Daoy (cell line): Measurements from ENCODE around the gene ADGRF4. TPM values are rescaled to one million over a fixed set of nuclear protein-coding genes. Genes with fewer than 3 reads are reported as not detected.
"Not testable (repeated sequence)": the region's sequence is repeated elsewhere in the genome, so short reads cannot be mapped to it uniquely, and the experiment has no call there.

ENCODE experiments used
- DNase-seq: peaks from one replicate; pipeline ENCODE4 v3.0.0-alpha.2; 2015; ENCODE audit warnings: low read depth
- total RNA-seq: library from RNA; depleted of rRNA; stranded (reverse); fragments of >200 nt; shearing (Covaris generic); gene quantifications from 2 replicates; pipeline ENCODE4 v1.2.3, GENCODE V29; 2014; rRNA removed

The ADGRF4 gene
- total RNA-seq, 1 experiment from 2014 or later, result 2.7 TPM

DNA sequence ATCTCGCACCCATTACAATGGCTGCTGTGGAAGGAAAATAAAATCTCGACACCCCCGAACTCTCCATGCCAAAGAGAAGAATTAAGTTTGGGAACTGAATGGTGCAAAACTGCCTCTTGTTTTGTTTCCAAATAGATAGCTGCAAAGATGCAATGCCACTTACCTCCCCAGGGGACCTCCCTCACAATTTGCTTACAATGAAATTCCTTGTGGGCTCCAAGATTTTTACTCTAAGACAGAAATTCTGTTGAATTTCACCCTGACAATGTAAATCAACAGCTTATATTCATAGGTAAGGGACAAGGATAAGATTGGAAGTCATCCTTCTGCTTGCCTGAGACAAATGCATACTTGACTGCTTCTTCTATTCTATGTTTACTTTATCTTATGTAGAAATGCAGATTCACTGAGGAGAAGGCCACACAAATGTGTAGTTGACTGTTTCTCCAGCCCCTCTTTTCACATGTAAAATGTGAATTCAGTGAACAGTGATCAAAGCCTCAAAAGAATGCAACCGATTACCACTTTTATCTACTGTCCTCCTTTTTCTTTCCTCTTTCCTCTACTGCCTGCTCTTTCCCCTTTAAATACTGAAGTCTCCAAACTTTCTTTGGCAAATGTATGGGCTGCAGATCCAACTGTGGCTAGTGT is 36.6 kb downstream of the ADGRF4 start:
- DNase-seq, result no peak

DNA sequence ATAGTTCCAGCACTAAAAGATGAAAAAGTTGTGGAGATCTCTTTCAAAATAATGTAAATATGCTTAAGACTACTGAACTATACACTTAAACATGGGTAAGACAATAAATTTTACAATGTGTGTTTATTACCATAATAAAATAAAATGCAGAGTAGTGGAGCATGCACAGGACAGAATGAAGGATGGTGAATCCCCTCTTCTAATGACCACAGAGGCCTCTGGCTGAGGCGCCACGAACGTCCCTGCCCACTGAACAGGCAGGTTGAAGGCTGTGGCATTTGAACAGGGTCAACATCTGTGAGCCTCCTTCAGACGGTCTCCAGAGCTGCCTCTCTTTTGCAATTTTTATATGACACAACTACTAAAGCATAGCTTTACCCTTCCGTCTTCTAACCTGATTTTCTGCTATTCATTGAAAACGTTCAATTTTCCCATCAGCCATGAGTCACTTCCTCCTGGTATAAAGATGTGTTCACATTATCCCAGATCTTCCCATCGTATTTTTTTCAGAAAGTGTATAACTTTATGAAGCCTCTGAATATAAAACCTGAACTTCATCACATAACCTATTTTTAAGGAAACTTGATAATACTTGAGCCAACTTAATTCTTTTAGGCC is 37.8 kb downstream of the ADGRF4 start:
- no peak for DNase-seq

DNA sequence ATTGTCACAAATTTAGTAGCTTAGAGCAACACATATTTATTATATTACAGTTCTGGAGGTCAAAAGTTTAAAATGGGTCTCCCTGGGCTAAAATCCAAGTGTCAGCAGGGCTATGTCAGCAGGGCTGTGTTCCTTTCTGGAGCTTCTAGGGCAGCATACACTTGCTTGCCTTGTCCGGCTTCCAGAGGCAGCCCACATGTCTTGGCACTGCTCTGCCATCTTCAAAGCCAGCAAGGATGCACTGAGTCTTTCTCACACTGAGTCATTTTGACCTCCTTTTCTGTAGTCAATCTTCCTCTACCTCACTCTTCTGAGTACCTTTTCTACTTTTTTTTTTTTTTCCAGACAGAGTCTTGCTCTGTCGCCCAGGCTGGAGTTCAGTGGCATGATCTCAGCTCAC is 39.0 kb downstream of the ADGRF4 start:
- no peak for DNase-seq

DNA sequence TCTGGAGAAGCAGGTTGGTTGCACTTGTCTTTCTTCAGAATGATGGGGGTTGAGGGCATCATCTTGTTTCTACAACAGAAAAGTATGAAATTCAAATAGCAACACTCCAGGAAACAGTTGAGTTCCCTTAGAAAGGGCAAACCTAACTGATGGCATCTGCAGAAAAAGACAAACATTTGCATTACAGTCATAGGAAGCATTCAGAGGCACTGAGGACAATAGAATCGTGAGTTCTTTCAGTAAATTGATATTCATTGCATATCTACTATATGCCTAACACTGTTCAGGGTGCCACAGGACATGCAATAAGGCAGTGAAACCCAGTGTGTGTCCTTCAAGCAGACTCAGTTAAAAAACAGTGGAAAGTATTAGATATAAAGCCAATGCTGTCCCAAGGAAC is 42.3 kb downstream of the ADGRF4 start:
- DNase-seq, result no peak

DNA sequence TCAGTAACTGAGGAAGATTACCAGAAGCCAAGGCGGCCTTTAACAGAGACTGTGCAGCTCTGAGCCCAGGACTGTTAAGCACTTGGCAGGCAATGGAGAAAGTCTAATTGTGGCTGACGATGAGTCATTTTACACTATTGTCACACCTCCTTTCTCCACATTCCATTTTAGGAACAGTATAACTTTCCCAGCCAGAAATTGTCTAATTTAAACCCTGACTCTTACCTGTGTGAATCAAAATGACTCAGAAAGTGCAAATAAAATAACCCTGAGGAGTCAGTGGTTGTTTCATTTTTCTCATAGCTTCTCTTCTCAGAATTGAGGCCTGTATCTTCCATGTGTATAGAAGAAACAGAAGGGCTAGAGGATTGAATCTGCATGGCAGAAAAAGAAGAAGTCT is 43.4 kb downstream of the ADGRF4 start:
- DNase-seq, result peak; percentile 78

DNA sequence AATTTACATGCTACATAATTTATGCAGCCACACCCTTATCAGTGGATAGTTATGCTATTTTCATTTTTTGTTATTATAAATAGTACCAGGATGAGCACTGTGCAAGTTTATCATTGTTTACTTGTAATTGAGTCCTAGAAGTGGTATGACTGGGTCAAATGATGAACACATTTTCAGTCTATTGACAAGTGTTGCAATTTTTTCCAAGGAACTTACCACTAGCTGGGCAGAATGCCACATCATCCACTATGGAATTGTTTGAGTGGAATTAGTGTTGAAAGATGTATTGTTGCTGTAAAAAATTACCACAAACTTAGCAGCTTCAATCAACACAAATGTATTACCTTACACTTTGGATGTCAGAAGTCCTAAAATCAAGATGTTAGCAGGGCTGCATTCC is 45.4 kb downstream of the ADGRF4 start:
- DNase-seq, result no peak

DNA sequence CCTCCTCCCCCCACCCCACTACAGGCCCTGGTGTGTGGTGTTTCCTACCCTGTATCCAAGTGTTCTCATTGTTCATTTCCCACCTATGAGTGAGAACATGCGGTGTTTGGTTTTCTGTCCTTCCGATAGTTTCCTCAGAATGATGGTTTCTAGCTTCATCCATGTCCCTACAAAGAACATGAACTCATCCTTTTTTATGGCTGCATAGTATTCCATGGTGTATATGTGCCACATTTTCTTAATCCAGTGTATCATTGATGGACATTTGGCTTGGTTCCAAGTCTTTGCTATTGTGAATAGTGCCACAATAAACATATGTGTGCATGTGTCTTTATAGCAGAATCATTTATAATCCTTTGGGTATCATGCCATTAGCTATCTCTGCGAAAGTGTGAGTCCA is 46.9 kb downstream of the ADGRF4 start:
- DNase-seq, result not testable (repeated sequence)

DNA sequence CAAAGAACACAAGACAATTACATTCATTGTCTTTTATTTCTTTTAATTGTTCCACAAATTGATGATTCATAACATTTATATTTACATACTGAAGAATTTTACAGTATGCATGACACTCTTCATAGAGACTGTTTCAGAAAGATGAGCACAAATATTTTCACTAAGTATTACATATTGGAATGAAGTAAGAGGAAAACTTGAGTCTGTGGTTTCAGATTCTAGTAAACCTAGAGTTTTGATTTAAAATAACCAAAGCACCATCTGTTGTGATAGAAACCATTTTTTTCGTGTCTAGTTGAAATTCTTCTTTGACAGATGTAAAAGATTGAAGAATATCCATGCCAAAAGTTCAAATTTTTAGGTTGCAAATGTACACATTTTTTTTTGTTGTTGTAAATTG is 51.4 kb downstream of the ADGRF4 start:
- DNase-seq, result no peak

DNA sequence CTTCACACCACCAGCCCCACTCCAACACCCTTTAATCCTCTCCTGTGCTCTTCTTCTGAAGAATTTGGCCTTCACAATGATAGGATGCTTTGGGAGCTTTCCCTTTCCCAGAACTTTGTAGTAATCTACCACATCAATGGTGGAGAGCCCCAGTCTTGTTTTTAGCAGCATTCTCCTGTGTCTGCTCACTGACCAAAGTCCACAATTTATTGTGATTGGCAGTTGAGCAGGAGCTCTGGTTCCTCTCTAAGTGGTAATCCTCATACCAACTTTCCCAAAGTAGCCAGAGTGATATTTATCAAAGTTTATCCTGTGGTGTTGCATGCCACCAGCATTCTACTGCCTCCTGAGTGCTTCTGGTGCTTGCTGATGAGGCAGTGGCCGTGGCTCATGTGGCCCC is 54.4 kb downstream of the ADGRF4 start:
- DNase-seq, result no peak

DNA sequence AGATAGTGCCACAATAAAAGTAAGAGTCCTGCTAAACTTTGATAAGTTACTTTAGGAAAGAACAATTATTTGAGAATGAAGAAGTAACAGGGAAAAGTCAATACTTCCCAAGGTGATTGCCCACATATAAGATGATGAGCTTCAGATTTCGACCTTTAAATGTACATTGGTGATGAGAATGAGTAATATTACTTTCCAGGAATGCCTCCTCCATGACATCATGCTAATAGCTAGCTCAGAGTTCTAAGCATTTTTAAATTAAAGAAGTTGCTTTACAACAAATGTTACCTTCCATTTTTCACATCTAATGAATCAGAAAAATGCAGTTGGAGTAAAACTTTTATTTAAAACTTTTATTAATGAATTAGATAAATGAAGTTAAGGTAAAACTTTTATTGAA is 61.0 kb downstream of the ADGRF4 start:
- no peak for DNase-seq

DNA sequence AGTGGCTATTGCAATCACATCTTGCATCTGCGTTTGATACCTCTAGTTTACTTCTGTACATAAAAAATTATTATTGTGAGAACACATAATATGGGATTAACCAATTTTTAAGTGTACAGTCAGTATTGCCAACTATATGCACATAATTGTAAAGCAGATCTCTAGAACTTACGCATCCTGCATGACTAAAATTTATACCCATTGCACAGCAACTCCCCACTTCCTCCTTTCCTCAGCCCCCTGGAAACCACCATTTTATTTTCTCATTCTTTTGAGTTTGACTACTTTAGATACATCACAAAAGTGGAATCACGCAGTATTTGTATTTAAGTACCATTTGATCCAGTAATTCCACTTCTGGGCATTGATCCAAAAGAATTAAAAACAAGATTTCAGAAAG is 64.1 kb downstream of the ADGRF4 start:
- no peak for DNase-seq

DNA sequence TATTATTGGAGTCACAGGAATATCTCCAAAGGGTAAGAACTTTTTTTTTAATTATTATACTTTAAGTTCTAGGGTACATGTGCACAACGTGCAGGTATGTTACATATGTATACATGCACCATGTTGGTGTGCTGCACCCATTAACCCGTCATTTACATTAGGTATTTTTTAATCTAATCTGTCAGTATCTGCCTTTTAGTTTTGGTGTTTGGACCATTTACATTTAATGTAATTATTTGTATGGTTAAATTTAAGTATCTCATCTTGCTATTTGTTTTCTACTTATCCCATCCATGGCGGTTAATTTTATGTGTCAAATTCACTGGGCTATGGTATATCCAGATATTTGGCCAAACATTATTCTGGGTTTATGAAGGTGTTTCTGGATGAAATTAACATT is 68.1 kb downstream of the ADGRF4 start:
- no peak for DNase-seq

DNA sequence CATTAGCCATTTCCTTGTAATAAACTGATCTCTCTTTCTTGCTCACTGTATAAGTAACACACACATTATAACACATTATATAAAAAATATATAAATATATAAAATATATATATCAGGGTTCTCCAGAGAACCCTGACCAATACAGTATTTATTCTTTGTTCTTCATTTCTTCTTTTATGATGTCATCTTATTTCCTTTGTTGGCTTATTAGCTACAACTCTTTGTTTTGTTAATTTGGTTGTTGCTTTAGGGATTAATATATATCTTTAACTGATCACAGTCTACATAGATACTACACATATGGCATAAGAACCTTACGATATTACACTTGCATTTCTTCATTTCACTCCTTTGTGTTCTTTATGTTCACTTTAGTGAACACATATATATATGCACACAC is 68.7 kb downstream of the ADGRF4 start:
- no peak for DNase-seq

DNA sequence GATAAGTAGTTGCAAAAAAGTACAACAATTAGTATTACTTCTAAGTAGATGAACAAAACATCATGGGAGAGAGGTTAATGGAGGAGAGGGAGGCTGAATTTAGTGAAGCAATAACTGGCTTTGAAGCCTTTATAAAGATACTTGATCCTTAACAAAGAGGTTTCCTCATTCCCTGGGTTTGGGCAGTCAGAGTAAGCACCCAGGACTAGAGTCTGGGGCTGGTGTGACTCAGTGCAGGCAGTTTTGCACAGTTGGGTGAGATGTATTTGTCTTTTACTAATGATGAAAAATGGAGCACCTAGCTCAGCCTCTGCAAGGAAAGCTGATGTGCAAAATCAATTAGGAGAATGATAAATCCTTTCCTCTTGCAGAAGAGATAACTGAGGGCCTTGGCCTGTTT is 71.6 kb downstream of the ADGRF4 start:
- no peak for DNase-seq

Other genes starting within 250 kb of the ADGRF4 start
- gene CD2AP, start 220.8 kb upstream of the ADGRF4 start, total RNA-seq, result 53.8 and 61.6 TPM in 2 replicates
- 0.06 TPM in 1 of 2 replicates, not detected in the other for gene OPN5, start 83.5 kb downstream of the ADGRF4 start, total RNA-seq